HepG2 (cell line): ENCODE measurements around the gene ANKRD13C. TPM values are rescaled to one million over a fixed set of nuclear protein-coding genes. Genes with fewer than 3 reads are reported as not detected.

Experiments
- ATAC-seq: fragments of 200-7000 bp; cut with Tn5 transposase; 3 replicates; pipeline ENCODE4 v1.9.1; 2020; ENCODE audit warnings: mild to moderate bottlenecking, moderate library complexity
- BruUV-seq: library from RNA; stranded (reverse); fragments of 400-500 nt; replicated peaks from 2 replicates; lab custom pipeline; 2021; lab: Mats Ljungman, UMichigan
- CTCF ChIA-PET: fragments of 300-600 bp; formaldehyde crosslinking; extraction: SDS; loops from one replicate; lab custom pipeline; 2021; ENCODE audit warnings: low total read pairs, inconsistent platforms, low intra/inter-chr PET ratio; lab: Yijun Ruan, JAX
- POLR2A ChIA-PET: fragments of 350-600 bp; sonication (Branson Sonifier 250); formaldehyde crosslinking; loops from one replicate; lab custom pipeline; 2020; ENCODE audit warnings: antibody characterized with exemption, inconsistent platforms; lab: Yijun Ruan, JAX
- DNase-seq: peaks from one replicate; pipeline ENCODE4 v3.0.0-alpha.2; 2015; ENCODE audit warnings: low spot score
- FAIRE-seq: peaks from 3 replicates; lab custom pipeline; 2011; peaks lifted over from hg19 to GRCh38; lab: Jason Lieb, UNC
- H2AFZ ChIP-seq: one replicate; pipeline ENCODE4 v1.6.1; 2011; ENCODE audit warnings: low read length, inconsistent platforms
- H3K27ac ChIP-seq: fragments of 300-600 bp; 3 replicates; pipeline ENCODE4 v1.8.0; 2011; ENCODE audit warnings: mixed run types, mild to moderate bottlenecking, mixed read lengths, low read length, inconsistent platforms; ENCODE audit not compliant: insufficient read depth; ENCODE audit errors: extremely low read length
- H3K27me3 ChIP-seq, 2 experiments: fragments of 200-600 bp in 1 of 2; 2 replicates in 1 of 2; 3 replicates in 1 of 2; pipeline versions ENCODE4 v1.6.0 to v1.8.0; 2011; ENCODE audit warnings: low read length in 2 of 2, mild to moderate bottlenecking in 2 of 2, moderate library complexity in 2 of 2, inconsistent platforms in 1 of 2; ENCODE audit not compliant: insufficient read depth in 2 of 2, control insufficient read depth in 1 of 2
- H3K36me3 ChIP-seq, 2 experiments: fragments of 200-600 bp in 1 of 2; replicated peaks in 1 of 2; 2 replicates in 1 of 2; 3 replicates in 1 of 2; pipeline versions ENCODE4 v1.5.1 to v1.8.0; 2011; ENCODE audit warnings: low read length in 2 of 2, inconsistent platforms in 1 of 2; ENCODE audit not compliant: insufficient read depth in 2 of 2, control insufficient read depth in 1 of 2
- H3K4me1 ChIP-seq: 2 replicates; pipeline ENCODE4 v1.5.1; 2012; ENCODE audit warnings: low read length, inconsistent platforms; ENCODE audit not compliant: insufficient read depth
- H3K4me2 ChIP-seq: 2 replicates; pipeline ENCODE4 v1.6.0; 2011; ENCODE audit warnings: low read depth, low read length, inconsistent platforms
- H3K4me3 ChIP-seq, 3 experiments: fragments of 200-600 bp in 1 of 3; sonication (generic), shearing (Covaris generic) in 1 of 3; replicated peaks in 1 of 3; 2 replicates each; pipeline ENCODE4 v1.5.1; 2011 to 2016; ENCODE audit warnings: low read length in 3 of 3, inconsistent platforms in 2 of 3, low read depth in 2 of 3, mild to moderate bottlenecking in 2 of 3, control low read depth in 1 of 3, mixed read lengths in 1 of 3; ENCODE audit not compliant: insufficient read depth in 1 of 3
- H3K79me2 ChIP-seq: one replicate; pipeline ENCODE4 v1.6.1; 2011; ENCODE audit warnings: low read length, inconsistent platforms; ENCODE audit not compliant: insufficient read depth
- H3K9ac ChIP-seq: 2 replicates; pipeline ENCODE4 v1.6.0; 2011; ENCODE audit warnings: mild to moderate bottlenecking, low read depth, low read length, inconsistent platforms; ENCODE audit not compliant: insufficient read depth
- H3K9me3 ChIP-seq: 2 replicates; pipeline ENCODE4 v1.5.1; 2012; ENCODE audit warnings: mild to moderate bottlenecking, low read length
- H4K20me1 ChIP-seq: 2 replicates; pipeline ENCODE4 v1.6.0; 2011; ENCODE audit warnings: inconsistent platforms, mild to moderate bottlenecking, low read length, moderate library complexity; ENCODE audit not compliant: insufficient read depth
- ATF5 ChIP-seq: sonication (generic); formaldehyde crosslinking; IDR thresholded peaks from 2 replicates; pipeline ENCODE4 v1.4.0; 2020; ENCODE audit warnings: mild to moderate bottlenecking, low read depth, missing genetic modification reagents
- DDIT3 ChIP-seq: sonication (generic); formaldehyde crosslinking; IDR thresholded peaks from 2 replicates; pipeline ENCODE4 v1.4.0; 2020; ENCODE audit warnings: mild to moderate bottlenecking, missing genetic modification reagents
- EZH2 ChIP-seq: conservative IDR thresholded peaks from 2 replicates; pipeline ENCODE4 v1.6.1; 2012; ENCODE audit warnings: mild to moderate bottlenecking, low read depth, low read length, moderate library complexity
- GPN1 ChIP-seq: sonication (generic); formaldehyde crosslinking; IDR thresholded peaks from 2 replicates; pipeline ENCODE4 v1.5.1; 2020; ENCODE audit warnings: missing genetic modification reagents, borderline replicate concordance
- HNRNPL ChIP-seq: fragments of 200-400 bp; formaldehyde crosslinking; IDR thresholded peaks from 2 replicates; pipeline ENCODE4 v1.6.1; 2017; ENCODE audit warnings: mild to moderate bottlenecking, low read depth, low read length
- MZF1 ChIP-seq: sonication (generic); formaldehyde crosslinking; IDR thresholded peaks from 2 replicates; pipeline ENCODE4 v1.8.1; 2023; ENCODE audit warnings: mild to moderate bottlenecking, missing genetic modification reagents, borderline replicate concordance
- NKX3-1 ChIP-seq: sonication (generic); formaldehyde crosslinking; IDR thresholded peaks from 2 replicates; pipeline ENCODE4 v1.5.0; 2020; ENCODE audit warnings: missing genetic modification reagents
- TOPORS ChIP-seq: sonication (generic); formaldehyde crosslinking; IDR thresholded peaks from 2 replicates; pipeline ENCODE4 v1.8.0; 2023; ENCODE audit warnings: mild to moderate bottlenecking, missing genetic modification reagents
- ZIK1 ChIP-seq: sonication (generic); formaldehyde crosslinking; IDR thresholded peaks from 2 replicates; pipeline ENCODE4 v1.5.0; 2020; ENCODE audit warnings: mild to moderate bottlenecking, low read depth, missing genetic modification reagents, borderline replicate concordance
- ZMYM3 ChIP-seq: sonication (generic); formaldehyde crosslinking; IDR thresholded peaks from 2 replicates; pipeline ENCODE4 v1.5.1; 2020; ENCODE audit warnings: mild to moderate bottlenecking, missing genetic modification reagents
- ZNF263 ChIP-seq: sonication (generic); formaldehyde crosslinking; IDR thresholded peaks from 2 replicates; pipeline ENCODE4 v1.4.0; 2020; ENCODE audit warnings: missing genetic modification reagents
- ZNF33A ChIP-seq: sonication (generic); formaldehyde crosslinking; IDR thresholded peaks from 2 replicates; pipeline ENCODE4 v1.5.1; 2020; ENCODE audit warnings: missing genetic modification reagents, mild to moderate bottlenecking, moderate library complexity, borderline replicate concordance
- ZNF484 ChIP-seq: sonication (generic); formaldehyde crosslinking; IDR thresholded peaks from 2 replicates; pipeline ENCODE4 v1.5.1; 2020; ENCODE audit warnings: mild to moderate bottlenecking, low read depth, missing genetic modification reagents, borderline replicate concordance
- ZNF891 ChIP-seq: sonication (generic); formaldehyde crosslinking; IDR thresholded peaks from 2 replicates; pipeline ENCODE4 v1.5.0; 2020; ENCODE audit warnings: mild to moderate bottlenecking, missing genetic modification reagents
- WGBS: methylation state at CpG from one replicate; pipeline ENCODE4 v1.1.6; 2017; ENCODE audit warnings: low lambda C conversion rate; 5-methylcytosine and 5-hydroxymethylcytosine counted together
- in situ Hi-C: cut with HindIII; loops from 2 replicates; pipeline ENCODE4 v1.10.0; 2017; ENCODE audit warnings: low pct_unique_long_range_greater_than_20kb; ENCODE audit not compliant: extremely low pct_ligation_motif_present
- intact Hi-C: fragments of 100-400 bp; cut with micrococcal nuclease; formaldehyde crosslinking; loops from one replicate; pipeline ENCODE4 v1.10.0; 2022; ENCODE audit not compliant: unreplicated experiment
- polyA plus RNA-seq, 8 experiments: library from polyadenylated mRNA; depleted of rRNA in 3 of 8; stranded (reverse) in 7 of 8; unstranded in 1 of 8; fragments of >200 nt; fragmentation: Illumina TruSeq in 4 of 8; extraction: Trizol in 4 of 8; gene quantifications; 2 replicates each; pipeline versions ENCODE4 v1.2.1 to v1.2.3, GENCODE V29; 2011 to 2016; ENCODE audit warnings: low read depth in 4 of 8, missing spikeins in 1 of 8, mixed read lengths in 1 of 8; ENCODE audit not compliant: insufficient read depth in 1 of 8
- total RNA-seq, 5 experiments: library from RNA; depleted of rRNA; stranded (reverse); fragments of >200 nt; fragmentation: Illumina TruSeq; extraction: Trizol; gene quantifications; 2 replicates each; pipeline ENCODE4 v1.2.3, GENCODE V29; 2016; ENCODE audit warnings: low read depth in 1 of 5
- TF ChIP-seq, protein P1 (sequence below): sonication (generic); formaldehyde crosslinking; IDR thresholded peaks from 2 replicates; pipeline ENCODE4 v1.5.1; 2020; ENCODE audit warnings: mild to moderate bottlenecking, missing genetic modification reagents, borderline replicate concordance
- TF ChIP-seq, protein P2 (sequence below): IDR thresholded peaks from 2 replicates; pipeline ENCODE4 v1.6.1; 2016; ENCODE audit warnings: low read depth, borderline replicate concordance
- TF ChIP-seq, protein P3 (sequence below): sonication (generic); formaldehyde crosslinking; IDR thresholded peaks from 2 replicates; pipeline ENCODE4 v1.4.0; 2020; ENCODE audit warnings: missing genetic modification reagents

The ANKRD13C gene
- total and polyA plus RNA-seq, 2 of the 13 experiments (the other 11 are each of a cell fraction or from before 2014, with no cell fraction given), result 6.2 to 17.6 TPM

- TF ChIP-seq ZNF33A (CRISPR knock-in tag) (no peak), GPN1 (no peak), DDIT3 (CRISPR knock-in tag) (no peak), TOPORS (CRISPR knock-in tag) (no peak)
- TF ChIP-seq, protein P1, sequence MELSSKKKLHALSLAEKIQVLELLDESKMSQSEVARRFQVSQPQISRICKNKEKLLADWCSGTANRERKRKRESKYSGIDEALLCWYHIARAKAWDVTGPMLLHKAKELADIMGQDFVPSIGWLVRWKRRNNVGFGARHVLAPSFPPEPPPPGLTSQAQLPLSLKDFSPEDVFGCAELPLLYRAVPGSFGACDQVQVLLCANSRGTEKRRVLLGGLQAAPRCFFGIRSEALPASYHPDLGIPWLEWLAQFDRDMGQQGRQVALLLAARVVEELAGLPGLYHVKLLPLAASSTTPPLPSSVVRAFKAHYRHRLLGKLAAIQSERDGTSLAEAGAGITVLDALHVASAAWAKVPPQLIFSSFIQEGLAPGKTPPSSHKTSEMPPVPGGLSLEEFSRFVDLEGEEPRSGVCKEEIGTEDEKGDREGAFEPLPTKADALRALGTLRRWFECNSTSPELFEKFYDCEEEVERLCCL (CRISPR knock-in tag), result no peak
- TF ChIP-seq, protein P2, sequence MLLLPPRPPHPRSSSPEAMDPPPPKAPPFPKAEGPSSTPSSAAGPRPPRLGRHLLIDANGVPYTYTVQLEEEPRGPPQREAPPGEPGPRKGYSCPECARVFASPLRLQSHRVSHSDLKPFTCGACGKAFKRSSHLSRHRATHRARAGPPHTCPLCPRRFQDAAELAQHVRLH (CRISPR knock-in tag), result no peak
These were observed 38.7 kb downstream of the ANKRD13C start (continued) for GRCh38 chr1:70315782-70316181.

GRCh38 chr1:70314706-70315304, 39.7 kb downstream of the ANKRD13C start:
- in situ Hi-C loops (no loop called here), intact Hi-C loops (no loop called here)
- H3K9me3 ChIP-seq, result no peaks in the 10 kb centered on the region
- CTCF ChIA-PET, result no interaction called here
- H3K27me3 ChIP-seq, result no peaks in the 10 kb centered on the region
- H3K4me3 ChIP-seq, result no peak overlapping the region
- H3K4me1 ChIP-seq, result no peaks in the 10 kb centered on the region
- no peak; the same call in 2 of the 3 replicates for ATAC-seq
- no peak overlapping the region for H2AFZ ChIP-seq
- peaks cover 3% of the 10 kb centered on the region for H3K79me2 ChIP-seq
- no peak for FAIRE-seq
- peaks cover 0 to 8% of the 10 kb centered on the region in 2 experiments; a peak in 1 of 5 replicates for H3K36me3 ChIP-seq
- H3K9ac ChIP-seq, result no peak overlapping the region
- no peak overlapping the region for H3K4me2 ChIP-seq
- no peak overlapping the region for H3K27ac ChIP-seq
- H4K20me1 ChIP-seq, result no peaks in the 10 kb centered on the region
- TF ChIP-seq ZIK1 (CRISPR knock-in tag) (no peak), NKX3-1 (no peak), ZNF263 (CRISPR knock-in tag) (no peak), MZF1 (CRISPR knock-in tag) (no peak), ZMYM3 (CRISPR knock-in tag) (no peak), HNRNPL (no peak), EZH2 (no peak), ZNF484 (CRISPR knock-in tag) (no peak), ATF5 (CRISPR knock-in tag) (no peak), ZNF891 (CRISPR knock-in tag) (no peak)
- TF ChIP-seq, protein P3, sequence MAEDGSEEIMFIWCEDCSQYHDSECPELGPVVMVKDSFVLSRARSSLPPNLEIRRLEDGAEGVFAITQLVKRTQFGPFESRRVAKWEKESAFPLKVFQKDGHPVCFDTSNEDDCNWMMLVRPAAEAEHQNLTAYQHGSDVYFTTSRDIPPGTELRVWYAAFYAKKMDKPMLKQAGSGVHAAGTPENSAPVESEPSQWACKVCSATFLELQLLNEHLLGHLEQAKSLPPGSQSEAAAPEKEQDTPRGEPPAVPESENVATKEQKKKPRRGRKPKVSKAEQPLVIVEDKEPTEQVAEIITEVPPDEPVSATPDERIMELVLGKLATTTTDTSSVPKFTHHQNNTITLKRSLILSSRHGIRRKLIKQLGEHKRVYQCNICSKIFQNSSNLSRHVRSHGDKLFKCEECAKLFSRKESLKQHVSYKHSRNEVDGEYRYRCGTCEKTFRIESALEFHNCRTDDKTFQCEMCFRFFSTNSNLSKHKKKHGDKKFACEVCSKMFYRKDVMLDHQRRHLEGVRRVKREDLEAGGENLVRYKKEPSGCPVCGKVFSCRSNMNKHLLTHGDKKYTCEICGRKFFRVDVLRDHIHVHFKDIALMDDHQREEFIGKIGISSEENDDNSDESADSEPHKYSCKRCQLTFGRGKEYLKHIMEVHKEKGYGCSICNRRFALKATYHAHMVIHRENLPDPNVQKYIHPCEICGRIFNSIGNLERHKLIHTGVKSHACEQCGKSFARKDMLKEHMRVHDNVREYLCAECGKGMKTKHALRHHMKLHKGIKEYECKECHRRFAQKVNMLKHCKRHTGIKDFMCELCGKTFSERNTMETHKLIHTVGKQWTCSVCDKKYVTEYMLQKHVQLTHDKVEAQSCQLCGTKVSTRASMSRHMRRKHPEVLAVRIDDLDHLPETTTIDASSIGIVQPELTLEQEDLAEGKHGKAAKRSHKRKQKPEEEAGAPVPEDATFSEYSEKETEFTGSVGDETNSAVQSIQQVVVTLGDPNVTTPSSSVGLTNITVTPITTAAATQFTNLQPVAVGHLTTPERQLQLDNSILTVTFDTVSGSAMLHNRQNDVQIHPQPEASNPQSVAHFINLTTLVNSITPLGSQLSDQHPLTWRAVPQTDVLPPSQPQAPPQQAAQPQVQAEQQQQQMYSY, result no peak
- TF ChIP-seq, all 625 proteins: peak for 0
- no TSS peak for BruUV-seq
- POLR2A ChIA-PET, result interaction anchor here (0.8 to 1.2 kb wide), 2 partner anchors 40 kb away, joined by 3 read pairs; partner anchors contain the start of gene ANKRD13C
- WGBS, result 96% methylated on average over 6 of the region's 6 CpGs
- no peak for DNase-seq
